ENCODE data around the gene SKAP1.

- TF ChIP-seq CTCF (IDR thresholded peaks at IDR 0.05) (no peak), EZH2 (IDR thresholded peaks at IDR 0.05) (no peak)
Measured at GRCh38 chr17:48432820-48433775, 3.1 kb upstream of the SKAP1 start.
